ENCODE data around the gene TRAPPC1.

- TF ChIP-seq TAF1 (IDR thresholded peaks at IDR 0.05; ENCODE audit: borderline replicate concordance, insufficient read depth, low read length) (no peak), REST (IDR thresholded peaks at IDR 0.05; ENCODE audit: insufficient read depth in 1 of 2, low read depth in 2 of 2, low read length in 2 of 2) (no peak)
Measured at GRCh38 chr17:7911116-7911515, 20.6 kb downstream of the TRAPPC1 start.

Measured in PFSK-1 (cell line).